ENCODE data around the gene FAM169A. TPM values are rescaled to one million over a fixed set of nuclear protein-coding genes. Genes with fewer than 3 reads are reported as not detected.

FAM169A gene
- polyA plus RNA-seq, 1 donor from 2014 or later: 46.7 TPM

- no peaks in the 10 kb centered on the region for H3K9me3 ChIP-seq (ENCODE audit: low read length)
- H2AFZ ChIP-seq (ENCODE audit: low read depth, low read length): no peak overlapping the region
- TF ChIP-seq POLR2AphosphoS5 (IDR thresholded peaks at IDR 0.05): no peak
- TF ChIP-seq REST (IDR thresholded peaks at IDR 0.05; ENCODE audit: borderline replicate concordance): no peak
- TF ChIP-seq CTCF (IDR thresholded peaks at IDR 0.05; ENCODE audit: poor library complexity, severe bottlenecking): no peak
- no peak for TF ChIP-seq EP300 (conservative IDR thresholded peaks at IDR 0.05; ENCODE audit: poor library complexity, severe bottlenecking)
- no peak for TF ChIP-seq SMC3 (conservative IDR thresholded peaks at IDR 0.05; ENCODE audit: poor library complexity)
- H3K4me3 ChIP-seq (ENCODE audit: low read length): no peak overlapping the region
- H3F3A ChIP-seq (ENCODE audit: insufficient read depth, low read length, poor library complexity, severe bottlenecking): no peaks in the 10 kb centered on the region
- no peak overlapping the region for H3K4me2 ChIP-seq (ENCODE audit: low read length)
- no peaks in the 10 kb centered on the region for H3K27me3 ChIP-seq (ENCODE audit: insufficient read depth, low read depth, low read length)
- H3K36me3 ChIP-seq (ENCODE audit: insufficient read depth, low read length): no peaks in the 10 kb centered on the region
- no peaks in the 10 kb centered on the region for H3K9me2 ChIP-seq (ENCODE audit: insufficient read depth, low read length)
- H3K9ac ChIP-seq (ENCODE audit: low read length): no peak overlapping the region
- peaks cover 41% of the 10 kb centered on the region for H3K79me2 ChIP-seq (replicated peaks; ENCODE audit: insufficient read depth, low read length)
- H3K27ac ChIP-seq (ENCODE audit: low read length): no peak overlapping the region
- no peaks in the 10 kb centered on the region for H4K20me1 ChIP-seq (ENCODE audit: insufficient read depth)
Measured at GRCh38 chr5:74850030-74850429, 16.2 kb downstream of the FAM169A start.

GRCh38 chr5:74848553-74849025 is 17.6 kb downstream of the FAM169A start:
- H2AFZ ChIP-seq (ENCODE audit: low read depth, low read length): no peak overlapping the region
- H3K79me2 ChIP-seq (replicated peaks; ENCODE audit: insufficient read depth, low read length): peaks cover 41% of the 10 kb centered on the region
- H3K36me3 ChIP-seq (ENCODE audit: insufficient read depth, low read length): no peaks in the 10 kb centered on the region
- no peaks in the 10 kb centered on the region for H4K20me1 ChIP-seq (ENCODE audit: insufficient read depth)
- no peaks in the 10 kb centered on the region for H3F3A ChIP-seq (ENCODE audit: insufficient read depth, low read length, poor library complexity, severe bottlenecking)
- H3K9me3 ChIP-seq (ENCODE audit: low read length): no peaks in the 10 kb centered on the region
- H3K9ac ChIP-seq (ENCODE audit: low read length): no peak overlapping the region
- TF ChIP-seq MXI1 (conservative IDR thresholded peaks at IDR 0.05; ENCODE audit: poor library complexity, severe bottlenecking) (no peak), POLR2AphosphoS5 (IDR thresholded peaks at IDR 0.05) (no peak), EP300 (conservative IDR thresholded peaks at IDR 0.05; ENCODE audit: poor library complexity, severe bottlenecking) (no peak), SMC3 (conservative IDR thresholded peaks at IDR 0.05; ENCODE audit: poor library complexity) (no peak), TAF1 (IDR thresholded peaks at IDR 0.05; ENCODE audit: low read depth) (no peak), REST (IDR thresholded peaks at IDR 0.05; ENCODE audit: borderline replicate concordance) (no peak), CTCF (IDR thresholded peaks at IDR 0.05; ENCODE audit: poor library complexity, severe bottlenecking) (no peak), EZH2 (IDR thresholded peaks at IDR 0.05; ENCODE audit: borderline replicate concordance, insufficient read depth, low read length, poor library complexity, severe bottlenecking) (no peak), RAD21 (conservative IDR thresholded peaks at IDR 0.05) (no peak)
- H3K9me2 ChIP-seq (ENCODE audit: insufficient read depth, low read length): no peaks in the 10 kb centered on the region
- no peak overlapping the region for H3K27ac ChIP-seq (ENCODE audit: low read length)
- H3K4me3 ChIP-seq (ENCODE audit: low read length): no peak overlapping the region
- no peaks in the 10 kb centered on the region for H3K27me3 ChIP-seq (ENCODE audit: insufficient read depth, low read depth, low read length)
- H3K4me2 ChIP-seq (ENCODE audit: low read length): no peak overlapping the region
